ENCODE results near the gene HRCT1.
"Not testable (repeated sequence)": the region's sequence is repeated elsewhere in the genome, so short reads cannot be mapped to it uniquely, and the experiment has no call there.

The HRCT1 gene

GRCh38 chr9:35919212-35920008 lies 13.4 kb downstream of the HRCT1 start:
- DNase-seq, result no peak

DNA sequence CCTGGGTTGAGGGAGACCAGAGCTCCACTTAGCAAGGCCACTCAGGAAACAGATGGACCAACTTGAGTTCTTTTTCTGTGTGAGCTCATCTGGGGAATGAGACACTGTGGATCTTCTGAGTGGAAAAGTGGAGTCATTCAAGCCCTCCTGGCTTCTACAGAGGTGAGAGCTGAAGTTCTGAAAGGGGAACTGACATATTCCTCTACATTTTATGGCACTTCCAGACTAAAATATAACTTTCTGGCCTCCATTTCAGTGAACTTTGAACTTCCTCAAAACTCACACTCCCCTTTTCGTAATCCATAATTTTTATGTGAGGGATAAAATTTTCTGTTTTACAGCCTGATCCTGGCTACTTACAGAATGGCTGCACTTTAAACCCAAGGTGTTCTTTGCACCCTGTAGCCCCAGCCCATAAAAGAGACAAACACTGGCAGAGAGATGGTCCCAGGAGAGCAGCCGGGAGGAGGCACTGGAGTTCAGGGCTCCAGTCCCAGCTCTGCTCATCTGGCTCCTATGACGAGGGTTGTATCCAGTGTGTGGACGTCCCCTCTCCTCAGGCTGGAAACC lies 14.1 kb downstream of the HRCT1 start:
- DNase-seq, result no peak

GRCh38 chr9:35923598-35923926 lies 17.6 kb downstream of the HRCT1 start:
- no peak for DNase-seq

- peak in 1 of 2 donors; percentile 16 for DNase-seq
Observed at GRCh38 chr9:35923927-35924763, 18.1 kb downstream of the HRCT1 start.

- DNase-seq, result no peak
Observed at GRCh38 chr9:35928591-35929452, 22.8 kb downstream of the HRCT1 start.

DNA sequence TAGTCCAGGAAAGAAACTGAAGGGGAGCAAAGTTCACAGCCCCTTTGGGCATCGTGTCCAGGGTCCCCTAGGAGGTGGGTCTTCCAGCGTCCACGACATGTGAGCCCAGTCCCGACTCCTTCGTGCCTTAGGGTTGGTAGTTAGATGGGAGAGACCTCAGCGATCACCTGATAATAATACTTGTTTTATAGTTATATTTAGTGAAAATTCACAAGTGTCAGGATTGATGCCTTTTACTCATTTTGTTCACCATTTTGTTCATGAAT lies 23.4 kb downstream of the HRCT1 start:
- DNase-seq, result no peak

DNA sequence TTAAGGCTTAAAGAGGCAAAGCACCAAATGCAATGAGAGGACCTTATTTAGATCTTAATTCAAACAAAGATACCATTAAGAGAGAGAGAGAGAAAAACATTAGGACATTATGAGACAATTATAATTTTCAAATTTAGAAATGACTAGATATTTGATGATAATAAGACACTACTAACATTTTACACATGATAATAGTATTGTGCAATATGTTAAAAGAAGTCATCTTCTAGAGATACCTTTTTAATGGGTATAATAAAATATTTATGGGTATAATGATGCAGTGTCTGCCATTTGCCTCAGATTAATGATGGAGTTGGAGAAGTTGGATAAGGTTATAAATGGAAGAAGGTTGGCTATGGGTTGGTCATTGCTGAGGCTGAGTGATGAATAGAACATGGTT lies 24.5 kb downstream of the HRCT1 start:
- DNase-seq, result no peak

DNA sequence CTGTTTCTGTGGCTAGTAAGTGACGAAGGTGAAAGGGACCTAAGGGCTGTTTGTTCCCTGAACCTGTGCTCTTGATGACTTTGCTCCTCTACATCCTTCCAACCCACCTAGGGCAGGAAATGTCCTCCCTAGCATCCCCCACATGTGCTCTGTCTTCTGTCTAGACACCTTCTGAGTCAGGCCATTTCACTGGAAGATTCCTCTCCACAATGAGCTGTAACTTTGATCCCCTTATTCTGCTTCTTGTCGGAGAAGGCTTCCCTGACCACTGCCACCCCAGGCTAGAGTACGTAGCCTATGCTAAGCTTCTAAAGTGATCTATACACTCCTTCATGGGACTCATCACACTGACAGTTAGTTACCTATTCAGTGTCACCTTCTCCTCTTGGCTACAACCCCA lies 25.0 kb downstream of the HRCT1 start:
- no peak for DNase-seq

- DNase-seq, result no peak
Observed at GRCh38 chr9:35932735-35933134, 26.7 kb downstream of the HRCT1 start.

DNA sequence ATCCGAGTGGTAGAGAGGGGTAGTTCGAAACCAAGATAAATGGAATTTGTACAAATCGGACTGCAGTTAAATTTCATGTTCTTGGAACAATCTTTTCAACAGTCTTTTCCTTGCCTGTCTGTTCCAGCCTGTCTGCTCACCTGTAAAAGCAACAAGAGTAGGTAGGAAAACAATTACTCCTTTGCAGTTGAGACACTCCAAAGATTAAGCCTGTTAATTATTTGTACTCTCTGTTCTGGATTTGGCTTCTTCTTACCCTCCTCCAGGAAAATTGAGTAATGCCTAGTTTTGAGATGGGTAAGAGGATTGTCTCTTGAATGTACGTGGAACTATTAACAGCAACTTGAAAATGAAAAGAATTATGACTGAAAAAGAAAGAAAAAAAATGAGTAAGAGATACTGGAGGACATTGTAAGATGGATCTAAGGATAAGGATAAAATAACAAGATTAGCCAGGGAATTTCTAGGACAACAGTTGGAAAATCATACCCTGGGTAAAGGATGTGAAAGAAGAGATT lies 27.6 kb downstream of the HRCT1 start:
- DNase-seq, result no peak

GRCh38 chr9:35934069-35934468 lies 28.1 kb downstream of the HRCT1 start:
- DNase-seq, result not testable (repeated sequence)

GRCh38 chr9:35935261-35935660 lies 29.3 kb downstream of the HRCT1 start:
- no peak for DNase-seq

- DNase-seq, result no peak
Observed at GRCh38 chr9:35935755-35936509, 29.9 kb downstream of the HRCT1 start.

DNA sequence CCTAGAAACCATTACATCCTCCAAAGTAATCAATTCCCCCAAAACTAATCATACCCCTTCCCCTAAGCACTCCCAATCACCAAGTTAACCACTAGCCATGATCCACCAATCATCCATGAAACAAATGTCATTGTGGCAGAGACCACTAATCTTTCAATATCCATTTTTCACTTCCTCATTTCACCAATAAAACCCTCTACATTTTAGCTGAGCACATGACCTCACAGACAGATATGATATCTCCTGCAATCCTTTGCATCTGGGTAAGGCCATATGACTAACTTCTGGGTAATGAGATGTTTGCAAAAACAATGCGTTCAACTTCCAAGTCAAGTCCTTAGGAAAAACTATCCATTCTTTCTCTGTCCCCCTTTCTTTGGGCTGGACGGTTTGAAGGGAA lies 31.2 kb downstream of the HRCT1 start:
- DNase-seq, result no peak

- DNase-seq, result no peak
Observed at GRCh38 chr9:35938474-35939356, 32.7 kb downstream of the HRCT1 start.

GRCh38 chr9:35939679-35940250 lies 33.8 kb downstream of the HRCT1 start:
- no peak for DNase-seq

- no peak for DNase-seq
Observed at GRCh38 chr9:35940458-35941407, 34.7 kb downstream of the HRCT1 start.

- no peak for DNase-seq
Observed at GRCh38 chr9:35942286-35942685, 36.3 kb downstream of the HRCT1 start.

GRCh38 chr9:35944173-35944572 lies 38.2 kb downstream of the HRCT1 start:
- no peak for DNase-seq

All from inflammatory macrophage (primary cell).